ENCODE results near the gene TMEM178B. TPM values are rescaled to one million over a fixed set of nuclear protein-coding genes. Genes with fewer than 3 reads are reported as not detected.

Gene TMEM178B
- total and polyA plus RNA-seq, 2 of the 4 experiments (the other 2 are of a cell fraction), result under 0.01 to 0.05 TPM

- Histone ChIP-seq H4K91ac (ENCODE audit: insufficient read depth, low read depth, low read length) (no peak overlapping the region), H3K4me1 (ENCODE audit: control insufficient read depth, insufficient read depth, low read length) (no peaks in the 10 kb centered on the region), H3K9ac (ENCODE audit: low read depth, low read length) (no peak overlapping the region), H4K8ac (ENCODE audit: low read depth in 2 of 2, low read length in 2 of 2) (no peak overlapping the region), H2BK5ac (ENCODE audit: low read depth, low read length, poor library complexity, severe bottlenecking) (no peak overlapping the region), H3K23ac (ENCODE audit: low read depth, low read length) (no peak overlapping the region), H4K5ac (ENCODE audit: low read depth, low read length) (no peak overlapping the region), H3K9me1 (ENCODE audit: insufficient read depth, low read length) (no peaks in the 10 kb centered on the region), H3K36me3 (ENCODE audit: control insufficient read depth, insufficient read depth, low read length) (no peaks in the 10 kb centered on the region), H3K9me3 (ENCODE audit: control insufficient read depth, insufficient read depth, low read length) (0 out of 2 replicates have a peak, but pooled peaks cover 3% of the 10 kb centered on the region), H2AK9ac (replicated peaks; ENCODE audit: low read depth, low read length, poor library complexity) (no peak overlapping the region), H3K4ac (ENCODE audit: low read depth, low read length) (no peak overlapping the region), H2BK20ac (ENCODE audit: low read depth, low read length) (no peak overlapping the region), H3K4me2 (ENCODE audit: low read depth, low read length) (no peak overlapping the region), H3K27me3 (ENCODE audit: control insufficient read depth, insufficient read depth, low read length) (no peaks in the 10 kb centered on the region), H3K79me1 (ENCODE audit: low read depth in 1 of 2, low read length in 2 of 2) (peaks cover 0 to under 1% of the 10 kb centered on the region in 2 experiments; a peak in 2 of 4 replicates), H3K14ac (replicated peaks; ENCODE audit: low read depth, low read length) (no peak overlapping the region), H3K56ac (ENCODE audit: extremely low read depth, insufficient read depth, low read length) (no peak overlapping the region), H3K27ac (ENCODE audit: insufficient read depth, low read length) (no peak overlapping the region), H2AK5ac (ENCODE audit: low read depth, low read length) (no peak overlapping the region), H3K18ac (ENCODE audit: low read depth, low read length) (no peak overlapping the region), H2AFZ (replicated peaks; ENCODE audit: low read length, poor library complexity) (no peak overlapping the region), H3K4me3 (ENCODE audit: insufficient read depth, low read depth, low read length) (no peak overlapping the region), H4K20me1 (ENCODE audit: insufficient read depth, low read length) (no peaks in the 10 kb centered on the region), H2BK15ac (ENCODE audit: low read depth, low read length) (no peak overlapping the region), H2BK120ac (ENCODE audit: low read depth, low read length) (no peak overlapping the region)
- ATAC-seq (ENCODE audit: low read depth), result no peak
- 57% methylated on average over 1 of the region's 1 CpG; no CpG with 5 or more reads in 1 of the 2 experiments for WGBS, 2 experiments (ENCODE audit: extremely low coverage in 2 of 2, insufficient read length in 1 of 2)
- TF ChIP-seq POLR2A (IDR thresholded peaks at IDR 0.05; ENCODE audit: low read depth, low read length) (no peak), MAFK (IDR thresholded peaks at IDR 0.05; ENCODE audit: low read depth, low read length) (no peak), NFE2L2 (IDR thresholded peaks at IDR 0.05; ENCODE audit: low read depth, low read length) (no peak), ELK1 (IDR thresholded peaks at IDR 0.05; ENCODE audit: borderline replicate concordance, low read depth, low read length) (no peak), CEBPB (IDR thresholded peaks at IDR 0.05; ENCODE audit: low read depth, low read length) (no peak), RAD21 (IDR thresholded peaks at IDR 0.05; ENCODE audit: low read length) (no peak), MAZ (IDR thresholded peaks at IDR 0.05; ENCODE audit: borderline replicate concordance, low read depth, low read length) (no peak), CTCF (conservative IDR thresholded peaks at IDR 0.05; ENCODE audit: low read depth, low read length) (no peak), SMC3 (IDR thresholded peaks at IDR 0.05; ENCODE audit: low read depth, low read length) (no peak)
- intact Hi-C loops (cut with micrococcal nuclease), result no loop called here
- POLR2A ChIA-PET (ENCODE audit: unreplicated experiment), result no interaction called here
- CTCF ChIA-PET, result no interaction called here
- BruUV-seq (replicated peaks), result no TSS peak
- in situ Hi-C loops (cut with MboI; ENCODE audit: low sequenced_read_pairs), result no loop called here
- no peak for DNase-seq
- dilution Hi-C loops (cut with HindIII; ENCODE audit: low sequenced_read_pairs, unreplicated experiment), result no loop called here
These were observed 49.7 kb downstream of the TMEM178B start for GRCh38 chr7:141123522-141123921.

Measured in IMR-90 (cell line).